IPS DF 4.7 (cell line): ENCODE measurements around the gene SHISAL1.
A peak's percentile ranks its signal among the peaks of the same experiment; 100 is the strongest.

ENCODE experiments used
- DNase-seq: peaks from one replicate; pipeline ENCODE4 v3.0.0-alpha.2; 2013; ENCODE audit warnings: low spot score; ENCODE audit errors: extremely low read depth

Gene SHISAL1

GRCh38 chr22:44312766-44313165 is at the start of gene SHISAL1:
Gene SHISAL1, minus strand, starts transcription at chr22:44312951. Its CDS starts 12,006 bp downstream, at chr22:44300945.
- DNase-seq: no peak

GRCh38 chr22:44361391-44362126 is 48.8 kb upstream of the SHISAL1 start:
- no peak for DNase-seq

GRCh38 chr22:44360668-44361381 is 48.1 kb upstream of the SHISAL1 start:
- no peak for DNase-seq

DNA sequence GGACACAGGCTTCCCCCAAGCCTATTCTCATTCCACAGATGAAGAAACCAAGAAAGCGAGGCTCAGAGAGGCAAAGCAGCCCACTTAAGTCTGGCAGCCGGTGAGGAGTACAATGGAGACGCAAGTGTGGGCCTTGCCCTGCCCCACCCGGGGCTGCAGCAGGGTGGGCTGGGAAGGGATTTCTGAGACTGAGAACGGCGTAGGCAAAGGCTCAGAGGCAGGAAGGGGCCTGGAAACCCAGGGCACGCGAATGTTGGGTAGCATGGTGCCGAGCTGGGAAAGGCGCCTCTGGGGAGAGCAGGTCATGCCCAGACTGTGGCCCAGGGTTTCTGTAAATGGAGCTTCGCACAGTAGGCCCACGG is 47.5 kb upstream of the SHISAL1 start:
- no peak for DNase-seq

GRCh38 chr22:44359496-44360110 is 46.9 kb upstream of the SHISAL1 start:
- no peak for DNase-seq

- DNase-seq: no peak
These were observed 46.1 kb upstream of the SHISAL1 start for GRCh38 chr22:44358709-44359440.

- DNase-seq: no peak
These were observed 45.3 kb upstream of the SHISAL1 start for GRCh38 chr22:44357966-44358465.

DNA sequence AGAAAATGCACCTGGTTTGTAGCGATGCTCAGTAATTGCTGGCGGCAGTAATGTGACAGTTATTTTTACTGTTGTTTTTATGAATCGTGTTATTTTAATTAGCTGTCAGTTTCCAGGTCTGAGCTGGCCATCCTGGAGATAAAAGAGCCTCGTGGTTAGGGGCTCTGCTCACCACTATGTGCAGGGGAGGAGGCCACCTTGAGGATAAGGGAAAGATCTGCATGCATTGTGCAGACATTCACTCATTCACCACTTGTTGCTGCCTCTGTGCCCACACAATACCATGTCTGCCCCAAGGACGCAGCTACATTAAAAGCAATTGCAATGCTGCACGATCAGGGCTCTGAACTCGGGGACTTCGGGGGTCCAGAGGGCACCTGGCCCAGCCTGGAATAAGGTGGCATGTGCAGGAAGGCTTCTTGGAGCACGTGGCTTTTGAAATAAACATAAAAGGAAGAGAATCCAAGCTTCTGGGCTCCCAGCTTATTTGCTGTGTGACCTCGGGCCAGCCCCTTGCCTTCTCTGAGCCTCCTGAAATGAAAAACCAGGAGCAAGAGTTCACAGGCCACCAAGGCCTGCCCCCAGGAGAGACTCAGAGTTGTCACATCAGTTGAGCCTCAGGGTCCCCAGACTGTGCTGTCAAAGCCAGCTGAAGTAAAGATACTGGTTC is 44.7 kb upstream of the SHISAL1 start:
- DNase-seq: no peak

GRCh38 chr22:44355716-44356070 is 42.9 kb upstream of the SHISAL1 start:
- DNase-seq: no peak

DNA sequence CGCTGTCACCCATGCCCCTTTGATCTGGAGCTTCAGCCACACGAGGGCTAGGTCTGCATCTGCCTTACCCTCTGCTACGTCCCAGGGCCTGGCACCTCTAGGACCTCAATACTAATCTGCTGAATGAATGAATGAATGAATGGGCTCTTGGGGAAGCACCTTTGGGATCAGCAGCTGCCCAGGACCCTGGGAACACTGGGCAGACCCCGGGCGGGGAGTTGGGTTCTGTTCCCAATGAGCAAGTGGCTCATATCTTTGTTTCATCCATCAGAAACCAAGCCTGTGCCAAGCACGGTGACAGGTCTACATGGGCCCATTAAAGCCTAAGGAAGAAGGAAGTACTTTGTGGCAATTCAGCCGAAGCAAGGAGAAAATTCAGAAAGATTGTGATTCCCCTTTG is 41.5 kb upstream of the SHISAL1 start:
- DNase-seq: no peak

GRCh38 chr22:44353041-44353440 is 40.3 kb upstream of the SHISAL1 start:
- no peak for DNase-seq

DNA sequence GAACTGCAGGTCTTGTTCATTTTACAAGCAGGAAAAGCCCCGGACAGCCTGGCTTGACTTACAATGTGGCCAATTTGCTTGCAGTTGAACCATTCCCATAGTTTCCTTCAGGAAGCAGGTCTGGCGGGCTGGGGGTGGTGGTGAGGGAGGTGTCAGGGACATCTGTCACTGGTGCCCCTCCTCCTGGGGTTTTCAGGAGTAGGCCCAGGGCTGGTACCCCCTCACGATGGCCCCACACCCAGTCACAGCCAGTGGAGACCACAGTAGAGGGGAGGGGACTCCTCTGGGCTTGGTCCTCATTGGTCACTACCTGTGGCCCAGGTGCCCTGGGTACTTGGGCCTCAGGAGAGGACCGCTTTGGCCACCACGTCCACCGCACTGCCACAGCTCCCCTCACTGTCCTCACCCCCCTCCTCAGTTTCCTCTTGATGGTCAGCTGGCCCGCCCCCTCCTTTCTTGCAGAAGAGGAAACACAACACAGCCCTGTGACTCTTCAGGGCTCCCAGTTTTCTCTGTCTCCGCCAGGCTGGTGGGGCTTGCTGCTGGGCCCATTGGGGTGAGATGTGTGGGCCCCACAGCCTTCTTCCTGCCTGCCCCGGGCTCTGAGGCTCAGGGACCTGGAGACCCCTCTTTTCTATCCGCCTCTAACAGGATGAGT is 39.8 kb upstream of the SHISAL1 start:
- no peak for DNase-seq

DNA sequence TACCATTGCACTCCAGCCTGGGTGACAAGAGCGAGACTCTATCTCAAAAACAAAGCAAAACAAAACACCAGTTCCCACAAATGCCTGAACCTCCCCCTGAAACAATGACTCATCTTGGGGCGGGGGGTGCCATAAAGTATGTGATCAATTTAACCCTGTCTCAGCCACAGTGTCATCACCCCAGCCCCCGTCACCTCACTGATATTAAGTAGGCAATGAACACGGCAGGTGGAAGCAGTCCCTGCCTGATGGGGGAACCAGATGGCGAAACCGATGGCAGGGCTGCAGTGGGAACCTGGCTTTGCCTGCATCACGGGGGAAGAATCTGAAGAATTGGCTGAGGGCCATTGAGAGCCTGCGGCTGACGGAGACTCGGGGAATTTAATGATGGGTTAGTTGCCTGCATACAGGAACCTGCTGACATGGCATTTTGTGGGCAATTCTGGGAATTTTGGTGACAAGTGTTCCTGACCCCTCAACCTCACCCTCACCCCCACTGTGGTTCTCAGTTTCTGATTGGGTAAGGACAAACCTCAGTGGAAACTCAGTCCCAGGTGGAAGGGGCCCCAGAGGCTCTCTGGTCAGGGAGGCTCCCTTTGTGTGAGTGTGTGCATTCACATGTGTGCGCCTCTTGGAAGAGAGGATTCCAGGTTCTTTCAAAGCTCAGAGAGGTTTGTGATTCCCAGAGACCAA is 39.1 kb upstream of the SHISAL1 start:
- peak; percentile 19 for DNase-seq

DNA sequence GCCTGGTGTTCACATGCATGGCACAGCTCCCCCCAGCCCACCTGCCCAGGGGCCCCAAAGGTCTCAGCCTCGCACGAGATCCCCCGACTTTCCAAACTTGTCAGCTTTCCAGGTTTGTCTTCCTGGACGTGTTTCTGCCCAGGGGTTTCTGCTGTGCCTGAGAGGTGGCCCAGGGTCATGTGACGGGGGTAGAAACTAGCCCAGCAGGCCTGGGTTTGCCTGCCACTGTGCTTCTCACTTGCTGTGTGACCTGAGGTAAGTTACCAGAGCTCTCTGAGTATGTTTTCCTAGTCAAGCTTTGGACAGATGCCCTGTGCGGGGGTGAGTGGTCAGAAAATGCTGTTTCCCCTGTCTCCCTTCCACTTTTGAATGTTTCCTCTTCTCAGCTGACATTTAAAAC is 38.3 kb upstream of the SHISAL1 start:
- DNase-seq: no peak

DNA sequence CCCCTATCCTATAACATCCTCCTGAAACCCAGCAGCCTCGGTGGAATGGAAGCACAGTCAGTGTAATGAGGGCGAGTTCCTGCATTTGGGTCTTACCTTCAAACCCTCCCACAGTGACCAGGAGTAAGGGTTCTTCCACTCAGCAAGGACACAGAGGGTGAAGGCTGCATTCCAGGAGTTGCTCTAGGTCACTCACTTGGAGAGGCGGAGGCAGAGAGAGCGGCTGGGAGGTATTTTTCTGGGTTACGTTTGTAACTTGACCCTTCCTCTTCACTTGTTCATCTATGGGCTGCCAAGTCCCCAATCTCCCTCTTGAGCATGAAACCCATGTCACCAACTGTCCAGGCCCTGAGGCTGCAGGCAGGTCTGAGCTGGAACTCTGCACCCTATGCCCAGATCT is 36.8 kb upstream of the SHISAL1 start:
- no peak for DNase-seq

- no peak for DNase-seq
These were observed 36.3 kb upstream of the SHISAL1 start for GRCh38 chr22:44348971-44349560.

DNA sequence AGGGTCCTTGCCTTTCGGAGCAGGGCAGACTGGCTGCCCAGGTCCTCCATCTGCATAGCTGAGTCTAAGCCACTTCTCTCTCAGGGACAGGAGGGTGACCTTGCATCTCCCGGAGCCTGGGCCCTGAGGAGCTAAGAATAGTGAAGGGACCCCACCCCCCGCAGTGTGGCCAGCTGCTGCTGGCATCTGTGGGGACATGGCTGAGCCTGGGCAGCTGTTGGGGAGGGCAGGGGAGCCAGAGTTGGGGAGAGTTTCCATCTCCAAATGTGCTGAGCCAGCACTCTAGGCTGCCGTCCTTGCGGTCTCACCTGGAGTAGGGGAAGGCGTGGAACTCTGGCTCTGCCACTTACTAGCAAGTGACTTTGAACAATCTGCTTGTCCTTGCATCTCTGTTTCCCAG is 34.8 kb upstream of the SHISAL1 start:
- no peak for DNase-seq

GRCh38 chr22:44347080-44347479 is 34.3 kb upstream of the SHISAL1 start:
- no peak for DNase-seq

DNA sequence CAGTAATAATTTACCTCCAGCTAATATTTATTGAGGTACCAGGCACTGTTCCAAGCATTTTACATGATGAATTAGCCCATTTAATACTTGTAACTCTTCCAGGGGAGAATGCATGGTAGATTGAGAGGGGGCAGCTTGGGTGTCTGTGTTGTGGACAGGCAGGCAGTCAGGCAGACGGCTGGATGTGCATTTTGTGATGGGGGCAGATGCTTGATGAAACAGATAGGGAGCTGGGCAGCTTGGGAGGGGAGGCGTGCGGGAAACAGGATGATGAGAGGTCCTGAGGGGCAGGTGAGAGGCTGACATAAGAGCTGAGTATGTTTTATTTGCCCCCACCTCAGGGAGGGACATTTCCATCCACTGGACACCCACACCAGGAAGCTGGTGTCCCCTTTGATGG is 33.1 kb upstream of the SHISAL1 start:
- DNase-seq: no peak

DNA sequence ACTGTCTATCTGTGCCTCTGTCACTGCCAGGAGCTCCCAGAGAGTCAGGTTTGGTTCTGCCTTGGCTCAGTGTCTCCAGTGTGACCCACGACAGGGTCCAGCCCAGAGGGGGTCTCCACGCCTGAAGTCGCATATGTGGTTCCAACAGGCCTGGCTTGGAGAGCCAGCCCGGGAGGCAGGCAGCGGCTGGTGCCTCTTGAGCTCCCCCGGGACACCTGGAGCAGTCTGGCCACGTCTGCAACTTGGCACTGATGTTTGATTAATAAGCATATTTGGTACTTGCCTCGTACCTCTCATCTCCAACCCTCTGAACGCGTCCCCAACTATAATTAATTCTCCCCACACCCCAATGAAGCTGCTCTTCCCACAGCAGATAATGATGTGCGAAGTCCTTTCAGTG is 31.7 kb upstream of the SHISAL1 start:
- DNase-seq: no peak
